Tibial artery (tissue), 4 donors: ENCODE data around the gene CPHXL.

Experiments used
- DNase-seq, 2 donors: peaks; one replicate each; pipeline ENCODE4 v3.0.0-alpha.2; 2019
- H3K27ac ChIP-seq, 2 donors: fragments of 200-600 bp; sonication (generic) in 1 of 2; 1 replicate in 1 of 2; 2 replicates in 1 of 2; pipeline ENCODE4 v1.5.1; 2018 to 2019; ENCODE audit warnings: mild to moderate bottlenecking in 1 of 2
- H3K27me3 ChIP-seq, 2 donors: fragments of 200-600 bp; sonication (generic) in 1 of 2; one replicate each; pipeline versions ENCODE4 v1.5.1 to v1.6.0; 2016 to 2019
- H3K36me3 ChIP-seq, 3 donors: fragments of 200-600 bp; sonication (generic) in 2 of 3; one replicate each; pipeline ENCODE4 v1.5.1; 2016 to 2019; ENCODE audit warnings: mild to moderate bottlenecking in 2 of 3
- H3K4me1 ChIP-seq, 4 donors: fragments of 200-600 bp; sonication (generic) in 2 of 4; 1 replicate in 3 of 4; 2 replicates in 1 of 4; pipeline ENCODE4 v1.5.1; 2016 to 2019
- H3K4me3 ChIP-seq, 2 donors: fragments of 200-600 bp; sonication (generic) in 1 of 2; 1 replicate in 1 of 2; 2 replicates in 1 of 2; pipeline ENCODE4 v1.5.1; 2018 to 2019; ENCODE audit warnings: mild to moderate bottlenecking in 2 of 2
- H3K9me3 ChIP-seq, 3 donors: fragments of 200-600 bp; sonication (generic) in 1 of 3; one replicate each; pipeline ENCODE4 v1.5.1; 2016 to 2019
- CTCF ChIP-seq, 2 experiments: fragments of 200-600 bp in 1 of 2; fragments of 450-650 bp in 1 of 2; IDR thresholded peaks; one replicate each; pipeline ENCODE4 v1.5.1; 2017 to 2019; ENCODE audit warnings: antibody characterized with exemption in 2 of 2, mild to moderate bottlenecking in 1 of 2, moderate library complexity in 1 of 2
- intact Hi-C: fragments of 100-400 bp; cut with DNase I; formaldehyde crosslinking; loops from one replicate; pipeline ENCODE4 v1.15.0; 2023; ENCODE audit warnings: low total_unique reads

CPHXL gene

GRCh38 chr16:75726390-75726789 lies at the start of gene CPHXL:
Gene CPHXL (minus strand): TSS chr16:75726490. CDS start chr16:75726442, 48 bp downstream.
- Histone ChIP-seq H3K36me3 (no peaks in the 10 kb centered on the region), H3K27ac (no peak within 1 kb of the TSS), H3K4me1 (no peaks in the 10 kb centered on the region), H3K27me3 (no peaks in the 10 kb centered on the region), H3K9me3 (no peaks in the 10 kb centered on the region), H3K4me3 (no peak within 1 kb of the TSS)
- intact Hi-C loops, result no loop called here
- no peak for DNase-seq
- TF ChIP-seq CTCF (IDR thresholded peaks at IDR 0.05), result no peak

GRCh38 chr16:75774197-75774596 lies 47.9 kb upstream of the CPHXL start:
- Histone ChIP-seq H3K4me3 (no peak overlapping the region), H3K4me1 (no peaks in the 10 kb centered on the region), H3K27me3 (no peaks in the 10 kb centered on the region), H3K36me3 (no peaks in the 10 kb centered on the region), H3K27ac (no peak overlapping the region), H3K9me3 (no peaks in the 10 kb centered on the region)
- intact Hi-C loops, result no loop called here
- no peak for DNase-seq
- TF ChIP-seq CTCF (IDR thresholded peaks at IDR 0.05), result no peak

- H3K27me3 ChIP-seq, result no peaks in the 10 kb centered on the region
- H3K36me3 ChIP-seq, result no peaks in the 10 kb centered on the region
- intact Hi-C loops, result no loop called here
- no peak for TF ChIP-seq CTCF (IDR thresholded peaks at IDR 0.05)
- H3K9me3 ChIP-seq, result no peaks in the 10 kb centered on the region
- H3K4me1 ChIP-seq, result no peaks in the 10 kb centered on the region
- no peak for DNase-seq
- no peak overlapping the region for H3K4me3 ChIP-seq
- no peak overlapping the region for H3K27ac ChIP-seq
Observed at GRCh38 chr16:75770051-75770450, 43.8 kb upstream of the CPHXL start.

- no peaks in the 10 kb centered on the region for H3K9me3 ChIP-seq
- intact Hi-C loops, result loop anchor here (5.0 to 10.0 kb wide), 2 partner anchors 139 to 287 kb away; partner anchors contain the start of gene ADAT1
- H3K27me3 ChIP-seq, result no peaks in the 10 kb centered on the region
- no peak overlapping the region for H3K4me3 ChIP-seq
- no peaks in the 10 kb centered on the region for H3K4me1 ChIP-seq
- peak; percentile 68 to 78 for TF ChIP-seq CTCF (IDR thresholded peaks at IDR 0.05)
- no peak overlapping the region for H3K27ac ChIP-seq
- H3K36me3 ChIP-seq, result no peaks in the 10 kb centered on the region
- peak in 1 of 2 donors; percentile 37 for DNase-seq
Observed at GRCh38 chr16:75764154-75764768, 38.0 kb upstream of the CPHXL start.

- intact Hi-C loops, result loop anchor here (5.0 to 10.0 kb wide), 2 partner anchors 138 to 286 kb away; partner anchors contain the start of gene ADAT1
- TF ChIP-seq CTCF (IDR thresholded peaks at IDR 0.05), result no peak
- Histone ChIP-seq H3K4me1 (no peaks in the 10 kb centered on the region), H3K27me3 (no peaks in the 10 kb centered on the region), H3K27ac (no peak overlapping the region), H3K4me3 (no peak overlapping the region), H3K36me3 (no peaks in the 10 kb centered on the region), H3K9me3 (no peaks in the 10 kb centered on the region)
- no peak for DNase-seq
Observed at GRCh38 chr16:75763204-75763603, 36.9 kb upstream of the CPHXL start.
